Measurements from ENCODE around the gene SP5. TPM values are rescaled to one million over a fixed set of nuclear protein-coding genes. Genes with fewer than 3 reads are reported as not detected.

SP5 gene
- total and polyA plus RNA-seq, 9 of the 15 experiments (the other 6 are each of a cell fraction or from before 2014, with no cell fraction given): 0.03 to 1.7 (median 0.16) TPM; not detected in 1

GRCh38 chr2:170742000-170742399 lies 26.9 kb downstream of the SP5 start (continued):
- TF ChIP-seq KLF16 (IDR thresholded peaks at IDR 0.05): no peak
- no peak for TF ChIP-seq RERE (CRISPR knock-in tag; IDR thresholded peaks at IDR 0.05; ENCODE audit: borderline replicate concordance)
- no peak for TF ChIP-seq YBX1 (IDR thresholded peaks at IDR 0.05)
- peak in 1 of 2 experiments; percentile 29; a peak in 1 of 4 replicates for TF ChIP-seq HDAC1 (IDR thresholded peaks at IDR 0.05)
- no peak for TF ChIP-seq PATZ1 (CRISPR knock-in tag; IDR thresholded peaks at IDR 0.05; ENCODE audit: borderline replicate concordance)
- TF ChIP-seq ESRRA (IDR thresholded peaks at IDR 0.05; ENCODE audit: borderline replicate concordance, low read depth): peak; percentile 88
- no peak for TF ChIP-seq ZNF778 (CRISPR knock-in tag; IDR thresholded peaks at IDR 0.05)
- TF ChIP-seq CGGBP1 (CRISPR knock-in tag; IDR thresholded peaks at IDR 0.05): no peak
- TF ChIP-seq BCL6 (CRISPR knock-in tag; IDR thresholded peaks at IDR 0.05): no peak
- TF ChIP-seq ARNT (IDR thresholded peaks at IDR 0.05): 0 out of 4 replicates have a peak, but pooled peaks have one; percentile 26 to 41
- 0 out of 2 replicates have a peak, but pooled peaks have one; percentile 66 for TF ChIP-seq OTX1 (CRISPR knock-in tag; IDR thresholded peaks at IDR 0.05)
- no peak for TF ChIP-seq RBBP5 (IDR thresholded peaks at IDR 0.05; ENCODE audit: borderline replicate concordance, insufficient read depth, low read length, poor library complexity, severe bottlenecking)
- 0 out of 2 replicates have a peak, but pooled peaks have one; percentile 20 for TF ChIP-seq DMBX1 (CRISPR knock-in tag; IDR thresholded peaks at IDR 0.05; ENCODE audit: borderline replicate concordance)
- no peak for TF ChIP-seq ARHGAP35 (IDR thresholded peaks at IDR 0.05; ENCODE audit: partially characterized antibody)
- no peak for TF ChIP-seq ZBED1 (IDR thresholded peaks at IDR 0.05)
- peak; percentile 27 for TF ChIP-seq RBM25 (IDR thresholded peaks at IDR 0.05; ENCODE audit: low read depth, low read length, severe bottlenecking)
- TF ChIP-seq ZNF316 (IDR thresholded peaks at IDR 0.05): no peak
- no peak for TF ChIP-seq ZNF740 (CRISPR knock-in tag; IDR thresholded peaks at IDR 0.05)
- TF ChIP-seq ZNF740 (tag; IDR thresholded peaks at IDR 0.05): no peak
- no peak for TF ChIP-seq ARID2 (IDR thresholded peaks at IDR 0.05)
- TF ChIP-seq HMG20A (CRISPR knock-in tag; conservative IDR thresholded peaks at IDR 0.05): no peak
- TF ChIP-seq ZNF511 (CRISPR knock-in tag; IDR thresholded peaks at IDR 0.05): no peak
